Skeletal muscle satellite cell (primary cell): ENCODE data around the gene EIF3F. TPM values are rescaled to one million over a fixed set of nuclear protein-coding genes. Genes with fewer than 3 reads are reported as not detected.

Experiments
- H3K27me3 ChIP-seq: 2 replicates; pipeline ENCODE4 v1.7.0; 2013; ENCODE audit warnings: low read length; ENCODE audit not compliant: control insufficient read depth, insufficient read depth
- H3K36me3 ChIP-seq: 2 replicates; pipeline ENCODE4 v1.7.0; 2013; ENCODE audit warnings: mild to moderate bottlenecking, control low read depth, low read length; ENCODE audit not compliant: insufficient read depth
- H3K4me1 ChIP-seq: 2 replicates; pipeline ENCODE4 v1.7.0; 2013; ENCODE audit warnings: low read length; ENCODE audit not compliant: control insufficient read depth, insufficient read depth
- H3K4me2 ChIP-seq: 2 replicates; pipeline ENCODE4 v1.7.0; 2013; ENCODE audit warnings: mild to moderate bottlenecking, low read length
- H3K4me3 ChIP-seq: 2 replicates; pipeline ENCODE4 v1.7.0; 2013; ENCODE audit warnings: low read length
- H3K9ac ChIP-seq: 2 replicates; pipeline ENCODE4 v1.7.0; 2013; ENCODE audit warnings: mild to moderate bottlenecking, low read depth, low read length, moderate library complexity
- H3K9me3 ChIP-seq: replicated peaks from 2 replicates; pipeline ENCODE4 v1.7.0; 2013; ENCODE audit warnings: mild to moderate bottlenecking, control low read depth, low read length
- total RNA-seq: library from RNA; depleted of rRNA; stranded (reverse); fragments of >200 nt; gene quantifications from 2 replicates; pipeline ENCODE4 v1.2.3, GENCODE V29; 2012; rRNA removed

The EIF3F gene
- total RNA-seq: 321 and 322 TPM in 2 replicates

- Histone ChIP-seq H3K4me3 (peak within 1 kb of the TSS; percentile 91), H3K9ac (peak within 1 kb of the TSS; percentile 89), H3K9me3 (no peaks in the 10 kb centered on the region), H3K36me3 (peaks cover 22% of the 10 kb centered on the region), H3K4me1 (peaks cover 31% of the 10 kb centered on the region), H3K4me2 (peak within 1 kb of the TSS; percentile 83), H3K27me3 (no peaks in the 10 kb centered on the region)
These were observed at the start of gene EIF3F for GRCh38 chr11:7986768-7987559. Gene EIF3F, plus strand, starts transcription at chr11:7987337. Its CDS starts 16 bp downstream, at chr11:7987353.

GRCh38 chr11:7941146-7941545, 46.0 kb upstream of the EIF3F start:
- Histone ChIP-seq H3K9me3 (peaks cover 8% of the 10 kb centered on the region), H3K4me1 (no peaks in the 10 kb centered on the region), H3K36me3 (no peaks in the 10 kb centered on the region), H3K4me2 (no peak overlapping the region), H3K27me3 (no peaks in the 10 kb centered on the region), H3K4me3 (no peak overlapping the region), H3K9ac (no peak overlapping the region)

- no peak within 1 kb of the TSS for H3K4me2 ChIP-seq
- H3K4me1 ChIP-seq: no peaks in the 10 kb centered on the region
- H3K4me3 ChIP-seq: no peak within 1 kb of the TSS
- H3K27me3 ChIP-seq: no peaks in the 10 kb centered on the region
- H3K9me3 ChIP-seq: peaks cover 8% of the 10 kb centered on the region
- no peaks in the 10 kb centered on the region for H3K36me3 ChIP-seq
- H3K9ac ChIP-seq: no peak within 1 kb of the TSS
These were observed 45.5 kb upstream of the EIF3F start, which contains the start of gene OR10A3 for GRCh38 chr11:7941608-7942007. Gene OR10A3, minus strand, starts transcription at chr11:7941708. Its CDS starts 2,188 bp downstream, at chr11:7939520.

- Histone ChIP-seq H3K4me3 (no peak overlapping the region), H3K36me3 (no peaks in the 10 kb centered on the region), H3K27me3 (no peaks in the 10 kb centered on the region), H3K4me2 (no peak overlapping the region), H3K4me1 (no peaks in the 10 kb centered on the region), H3K9me3 (peaks cover 8% of the 10 kb centered on the region), H3K9ac (no peak overlapping the region)
These were observed 43.0 kb upstream of the EIF3F start for GRCh38 chr11:7944123-7944522.

- no peak overlapping the region for H3K4me3 ChIP-seq
- no peak overlapping the region for H3K9ac ChIP-seq
- H3K36me3 ChIP-seq: no peaks in the 10 kb centered on the region
- H3K9me3 ChIP-seq: peaks cover under 1% of the 10 kb centered on the region
- H3K4me2 ChIP-seq: no peak overlapping the region
- no peaks in the 10 kb centered on the region for H3K27me3 ChIP-seq
- H3K4me1 ChIP-seq: no peaks in the 10 kb centered on the region
These were observed 37.2 kb upstream of the EIF3F start for GRCh38 chr11:7949934-7950333.

- no peaks in the 10 kb centered on the region for H3K27me3 ChIP-seq
- no peak overlapping the region for H3K4me2 ChIP-seq
- H3K36me3 ChIP-seq: no peaks in the 10 kb centered on the region
- no peak overlapping the region for H3K9ac ChIP-seq
- H3K9me3 ChIP-seq: no peaks in the 10 kb centered on the region
- no peak overlapping the region for H3K4me3 ChIP-seq
- no peaks in the 10 kb centered on the region for H3K4me1 ChIP-seq
These were observed 31.9 kb upstream of the EIF3F start for GRCh38 chr11:7955191-7955590.

GRCh38 chr11:7964261-7964660, 22.9 kb upstream of the EIF3F start:
- peaks cover 54% of the 10 kb centered on the region for H3K4me1 ChIP-seq
- H3K9me3 ChIP-seq: no peaks in the 10 kb centered on the region
- H3K9ac ChIP-seq: peak overlapping the region; percentile 86
- peak overlapping the region; percentile 71 for H3K4me2 ChIP-seq
- no peaks in the 10 kb centered on the region for H3K36me3 ChIP-seq
- no peaks in the 10 kb centered on the region for H3K27me3 ChIP-seq
- H3K4me3 ChIP-seq: peak overlapping the region; percentile 2

- Histone ChIP-seq H3K4me2 (peak overlapping the region; percentile 71), H3K9ac (peak overlapping the region; percentile 86), H3K4me3 (peak overlapping the region; percentile 54), H3K9me3 (no peaks in the 10 kb centered on the region), H3K27me3 (no peaks in the 10 kb centered on the region), H3K4me1 (peaks cover 55% of the 10 kb centered on the region), H3K36me3 (no peaks in the 10 kb centered on the region)
These were observed 22.3 kb upstream of the EIF3F start for GRCh38 chr11:7964873-7965272.

GRCh38 chr11:7965386-7965785, 21.8 kb upstream of the EIF3F start, which contains the start of gene NLRP10:
Gene NLRP10, minus strand, starts transcription at chr11:7965447. Its CDS starts 1,952 bp downstream, at chr11:7963495.
- peaks cover 58% of the 10 kb centered on the region for H3K4me1 ChIP-seq
- H3K36me3 ChIP-seq: no peaks in the 10 kb centered on the region
- peak within 1 kb of the TSS; percentile 71 for H3K4me2 ChIP-seq
- H3K27me3 ChIP-seq: no peaks in the 10 kb centered on the region
- no peaks in the 10 kb centered on the region for H3K9me3 ChIP-seq
- peak within 1 kb of the TSS; percentile 86 for H3K9ac ChIP-seq
- peak within 1 kb of the TSS; percentile 54 for H3K4me3 ChIP-seq

GRCh38 chr11:7967097-7967496, 20.0 kb upstream of the EIF3F start:
- H3K9me3 ChIP-seq: no peaks in the 10 kb centered on the region
- no peak overlapping the region for H3K4me3 ChIP-seq
- no peak overlapping the region for H3K9ac ChIP-seq
- no peaks in the 10 kb centered on the region for H3K27me3 ChIP-seq
- H3K36me3 ChIP-seq: no peaks in the 10 kb centered on the region
- peaks cover 58% of the 10 kb centered on the region for H3K4me1 ChIP-seq
- no peak overlapping the region for H3K4me2 ChIP-seq

GRCh38 chr11:7967826-7968225, 19.3 kb upstream of the EIF3F start:
- Histone ChIP-seq H3K9me3 (no peaks in the 10 kb centered on the region), H3K4me2 (no peak overlapping the region), H3K27me3 (no peaks in the 10 kb centered on the region), H3K36me3 (no peaks in the 10 kb centered on the region), H3K9ac (peak overlapping the region; percentile 5), H3K4me1 (peaks cover 63% of the 10 kb centered on the region), H3K4me3 (no peak overlapping the region)

GRCh38 chr11:7968686-7969085, 18.5 kb upstream of the EIF3F start:
- Histone ChIP-seq H3K4me1 (peaks cover 62% of the 10 kb centered on the region), H3K9me3 (no peaks in the 10 kb centered on the region), H3K4me2 (no peak overlapping the region), H3K4me3 (no peak overlapping the region), H3K9ac (peak overlapping the region; percentile 69), H3K36me3 (no peaks in the 10 kb centered on the region), H3K27me3 (no peaks in the 10 kb centered on the region)
